Mesenteric fat pad (tissue), 1 donor: ENCODE data around the gene LMOD1. TPM values are rescaled to one million over a fixed set of nuclear protein-coding genes. Genes with fewer than 3 reads are reported as not detected.
"Not testable (repeated sequence)": the region's sequence is repeated elsewhere in the genome, so short reads cannot be mapped to it uniquely, and the experiment has no call there.

Experiments
- DNase-seq: peaks from one replicate; pipeline ENCODE4 v3.0.0-alpha.2; 2020; ENCODE audit warnings: low spot score
- total RNA-seq: library from RNA; stranded (reverse); fragmentation: NEBNext Ultra II Directional; extraction: Animal tissue kit (Norgen Biotek cat#: 25700); gene quantifications from one replicate; pipeline ENCODE4 v1.2.1, GENCODE V29; 2021
- donor health status: DM: yes; HTN: yes; CAD: no.

The LMOD1 gene
- total RNA-seq, 1 donor from 2014 or later: 26.5 TPM

GRCh38 chr1:201949491-201949890, 3.1 kb upstream of the LMOD1 start:
- no peak for DNase-seq

- DNase-seq: no peak
Measured at GRCh38 chr1:201947697-201948008, 1.3 kb upstream of the LMOD1 start.

- DNase-seq: no peak
Measured at GRCh38 chr1:201945863-201946223, 505 bp downstream of the LMOD1 start.

- DNase-seq: no peak
Measured at GRCh38 chr1:201945157-201945556, 1.2 kb downstream of the LMOD1 start.

- no peak for DNase-seq
Measured at GRCh38 chr1:201944639-201945038, 1.7 kb downstream of the LMOD1 start.

GRCh38 chr1:201944002-201944401, 2.3 kb downstream of the LMOD1 start:
- no peak for DNase-seq

- no peak for DNase-seq
Measured at GRCh38 chr1:201942129-201942495, 4.2 kb downstream of the LMOD1 start.

GRCh38 chr1:201941420-201942128, 4.8 kb downstream of the LMOD1 start:
- no peak for DNase-seq

GRCh38 chr1:201940316-201940715, 6.0 kb downstream of the LMOD1 start:
- DNase-seq: not testable (repeated sequence)

GRCh38 chr1:201939574-201939973, 6.8 kb downstream of the LMOD1 start:
- no peak for DNase-seq

GRCh38 chr1:201939148-201939547, 7.2 kb downstream of the LMOD1 start:
- no peak for DNase-seq

- DNase-seq: no peak
Measured at GRCh38 chr1:201938440-201939035, 7.8 kb downstream of the LMOD1 start.

- DNase-seq: no peak
Measured at GRCh38 chr1:201937624-201938213, 8.6 kb downstream of the LMOD1 start.

- no peak for DNase-seq
Measured at GRCh38 chr1:201933840-201934430, 12.4 kb downstream of the LMOD1 start.

- no peak for DNase-seq
Measured at GRCh38 chr1:201930803-201931202, 15.5 kb downstream of the LMOD1 start.

- DNase-seq: no peak
Measured at GRCh38 chr1:201930137-201930536, 16.2 kb downstream of the LMOD1 start.

- no peak for DNase-seq
Measured at GRCh38 chr1:201928266-201928665, 18.1 kb downstream of the LMOD1 start.

- no peak for DNase-seq
Measured at GRCh38 chr1:201925981-201926645, 20.2 kb downstream of the LMOD1 start.

- no peak for DNase-seq
Measured at GRCh38 chr1:201925301-201925567, 21.1 kb downstream of the LMOD1 start.

GRCh38 chr1:201921952-201922558, 24.3 kb downstream of the LMOD1 start:
- DNase-seq: no peak

- DNase-seq: no peak
Measured at GRCh38 chr1:201918343-201918742, 28.0 kb downstream of the LMOD1 start.
